ENCODE measurements around the gene FREM3.

FREM3 gene

GRCh38 chr4:143642611-143643010 lies 57.9 kb downstream of the FREM3 start:
- Histone ChIP-seq H4K20me1 (ENCODE audit: insufficient read depth, low read length) (no peaks in the 10 kb centered on the region), H3K4me2 (ENCODE audit: low read depth, low read length) (no peak overlapping the region), H3K4me3 (ENCODE audit: low read length) (no peak overlapping the region), H3K9me3 (replicated peaks; ENCODE audit: insufficient read depth, low read length) (no peaks in the 10 kb centered on the region), H2AFZ (ENCODE audit: low read length) (no peak overlapping the region), H3K27me3 (replicated peaks; ENCODE audit: insufficient read depth, low read length) (no peaks in the 10 kb centered on the region), H3K36me3 (replicated peaks; ENCODE audit: insufficient read depth, low read length) (no peaks in the 10 kb centered on the region), H3K4me1 (ENCODE audit: low read length) (no peaks in the 10 kb centered on the region), H3K9me2 (replicated peaks; ENCODE audit: insufficient read depth, low read length) (no peaks in the 10 kb centered on the region), H3K9ac (ENCODE audit: low read length) (no peak overlapping the region), H3K27ac (ENCODE audit: low read length) (no peak overlapping the region), H3F3A (ENCODE audit: insufficient read depth, low read length) (no peaks in the 10 kb centered on the region), H3K79me2 (ENCODE audit: low read length) (no peaks in the 10 kb centered on the region)
- no peak for DNase-seq
- TF ChIP-seq CTCF (IDR thresholded peaks at IDR 0.05; ENCODE audit: low read length) (no peak), EZH2phosphoT487 (IDR thresholded peaks at IDR 0.05; ENCODE audit: low read length) (no peak), EZH2 (optimal IDR thresholded peaks at IDR 0.05; ENCODE audit: low read depth, low read length) (no peak)

GRCh38 chr4:143641361-143641760 lies 59.1 kb downstream of the FREM3 start:
- Histone ChIP-seq H3F3A (ENCODE audit: insufficient read depth, low read length) (no peaks in the 10 kb centered on the region), H3K9ac (ENCODE audit: low read length) (no peak overlapping the region)
- TF ChIP-seq EZH2phosphoT487 (IDR thresholded peaks at IDR 0.05; ENCODE audit: low read length) (no peak), EZH2 (optimal IDR thresholded peaks at IDR 0.05; ENCODE audit: low read depth, low read length) (no peak), CTCF (IDR thresholded peaks at IDR 0.05; ENCODE audit: low read length) (no peak)

DNA sequence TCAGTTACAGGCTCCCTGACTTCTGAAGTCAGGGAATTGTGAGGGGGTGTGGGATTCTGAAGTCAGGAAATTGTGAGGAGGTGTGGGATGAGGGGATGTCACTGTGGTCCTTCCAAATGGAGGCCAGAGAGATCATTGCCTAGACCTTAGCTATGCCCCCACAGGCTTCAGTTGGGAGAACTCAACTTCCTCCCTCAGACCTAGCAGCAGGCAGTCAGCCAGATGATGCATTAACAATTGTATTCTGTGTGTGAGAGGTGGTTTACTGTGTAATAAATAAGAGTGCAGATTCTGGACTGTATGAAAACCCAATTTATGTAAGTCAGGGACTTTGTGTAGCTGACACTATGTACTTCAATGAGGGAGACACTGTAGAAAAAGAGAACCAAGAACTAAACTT lies 65.7 kb downstream of the FREM3 start:
- Histone ChIP-seq H3K9me2 (replicated peaks; ENCODE audit: insufficient read depth, low read length) (no peaks in the 10 kb centered on the region), H2AFZ (ENCODE audit: low read length) (no peak overlapping the region), H3K4me2 (ENCODE audit: low read depth, low read length) (no peak overlapping the region), H3K36me3 (replicated peaks; ENCODE audit: insufficient read depth, low read length) (no peaks in the 10 kb centered on the region), H3K4me1 (ENCODE audit: low read length) (no peaks in the 10 kb centered on the region), H3K9ac (ENCODE audit: low read length) (no peak overlapping the region), H4K20me1 (ENCODE audit: insufficient read depth, low read length) (no peaks in the 10 kb centered on the region), H3K4me3 (ENCODE audit: low read length) (no peak overlapping the region), H3K79me2 (ENCODE audit: low read length) (no peaks in the 10 kb centered on the region), H3K9me3 (replicated peaks; ENCODE audit: insufficient read depth, low read length) (no peaks in the 10 kb centered on the region), H3K27ac (ENCODE audit: low read length) (no peak overlapping the region), H3F3A (ENCODE audit: insufficient read depth, low read length) (no peaks in the 10 kb centered on the region), H3K27me3 (replicated peaks; ENCODE audit: insufficient read depth, low read length) (no peaks in the 10 kb centered on the region)
- TF ChIP-seq EZH2 (optimal IDR thresholded peaks at IDR 0.05; ENCODE audit: low read depth, low read length) = no peak
- no peak for TF ChIP-seq CTCF (IDR thresholded peaks at IDR 0.05; ENCODE audit: low read length)
- DNase-seq = no peak

More at GRCh38 chr4:143641361-143641760, 59.1 kb downstream of the FREM3 start:
- Histone ChIP-seq H3K27me3 (replicated peaks; ENCODE audit: insufficient read depth, low read length) (no peaks in the 10 kb centered on the region), H2AFZ (ENCODE audit: low read length) (no peak overlapping the region), H3K4me1 (ENCODE audit: low read length) (no peaks in the 10 kb centered on the region), H3K4me2 (ENCODE audit: low read depth, low read length) (no peak overlapping the region), H3K4me3 (ENCODE audit: low read length) (no peak overlapping the region), H3K27ac (ENCODE audit: low read length) (no peak overlapping the region), H4K20me1 (ENCODE audit: insufficient read depth, low read length) (no peaks in the 10 kb centered on the region), H3K79me2 (ENCODE audit: low read length) (no peaks in the 10 kb centered on the region), H3K9me2 (replicated peaks; ENCODE audit: insufficient read depth, low read length) (no peaks in the 10 kb centered on the region), H3K9me3 (replicated peaks; ENCODE audit: insufficient read depth, low read length) (no peaks in the 10 kb centered on the region), H3K36me3 (replicated peaks; ENCODE audit: insufficient read depth, low read length) (no peaks in the 10 kb centered on the region)
- no peak for DNase-seq

Data from MM.1S (cell line).